ENCODE data around the gene SYT2.
A peak's percentile ranks its signal among the peaks of the same experiment; 100 is the strongest.
"Not testable (repeated sequence)": the region's sequence is repeated elsewhere in the genome, so short reads cannot be mapped to it uniquely, and the experiment has no call there.

Gene SYT2

DNA sequence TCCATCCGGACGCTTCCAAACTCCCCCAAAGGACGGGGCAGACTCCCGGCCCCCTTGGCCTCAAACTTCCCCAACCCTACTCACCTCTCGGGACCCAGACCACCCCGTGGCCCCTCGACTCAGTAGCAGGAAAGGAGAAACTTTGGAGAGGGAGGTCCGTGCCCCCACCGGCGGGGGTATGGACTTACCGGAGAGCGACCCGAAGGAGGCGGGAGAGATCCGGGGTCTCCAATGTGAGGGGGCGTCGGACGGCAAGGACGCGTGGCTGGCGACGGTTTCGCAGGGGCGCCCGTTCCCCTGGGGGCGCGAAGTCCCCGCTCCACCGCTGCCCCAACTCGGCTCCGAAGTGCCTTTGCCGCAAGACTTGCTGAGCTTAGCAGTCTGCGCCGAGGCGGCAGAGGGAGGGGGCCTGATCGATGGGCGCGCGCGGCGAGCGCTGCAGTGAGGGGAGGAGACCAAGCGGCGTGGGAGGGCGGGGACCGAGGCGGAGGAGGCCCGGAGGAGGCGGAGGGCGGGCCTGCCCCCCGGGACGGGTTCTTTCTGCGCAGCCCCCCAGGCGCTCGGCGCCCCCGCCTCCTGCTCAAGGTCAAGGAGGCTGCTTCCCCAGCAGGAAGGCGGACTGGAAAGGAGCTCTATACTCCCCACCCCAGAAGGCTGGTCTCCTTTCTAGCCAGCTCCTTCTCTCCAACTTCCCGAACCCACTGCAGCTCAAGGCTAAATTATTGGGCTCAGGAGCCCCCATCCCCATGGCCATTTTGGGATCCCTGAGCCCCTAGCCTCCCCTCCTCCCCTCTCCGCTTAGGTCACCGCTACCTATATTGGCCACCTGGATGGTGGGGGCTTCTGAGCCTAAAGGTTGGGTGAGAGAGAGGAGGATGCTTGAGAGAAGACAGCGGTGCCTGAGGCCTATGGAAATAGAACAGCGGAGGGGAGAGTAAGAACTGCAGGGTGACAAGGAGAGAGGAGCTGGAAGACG lies at the start of gene SYT2:
SYT2 (minus strand) TSS at position 385 of the 976 bp plus-strand sequence. CDS start 104,682 bp downstream, outside the sequence.
- ATAC-seq: peak; percentile 45
- peak in 1 of 2 donors; percentile 15 for DNase-seq
- H3K27ac Mint-ChIP-seq: no peak within 1 kb of the TSS
- peaks cover 14% of the 10 kb centered on the region for H3K4me1 Mint-ChIP-seq
- no peaks in the 10 kb centered on the region for H3K9me3 Mint-ChIP-seq
- peaks cover 84% of the 10 kb centered on the region for H3K27me3 Mint-ChIP-seq
- H3K4me3 Mint-ChIP-seq: peak within 1 kb of the TSS; percentile 30 to 61

DNA sequence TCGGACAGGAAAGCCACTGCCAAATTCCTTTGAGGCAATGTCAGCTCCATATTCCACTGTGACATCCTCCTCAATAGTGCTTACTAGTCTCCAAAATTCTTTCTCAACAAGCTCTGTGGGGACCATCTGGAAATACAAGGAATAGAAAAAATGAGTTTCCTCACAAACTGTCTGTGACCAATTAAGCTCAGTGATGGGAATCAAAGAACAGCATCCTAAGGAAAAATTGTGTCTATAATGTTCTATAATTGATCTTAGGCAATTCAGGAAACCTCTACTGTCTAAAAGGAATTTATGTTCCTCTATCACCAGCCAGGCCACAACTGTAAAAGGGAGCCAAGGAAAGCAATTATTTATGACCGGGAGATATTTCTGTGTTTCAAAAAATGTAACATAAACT lies 46.1 kb upstream of the SYT2 start:
- H3K9me3 Mint-ChIP-seq: no peaks in the 10 kb centered on the region
- ATAC-seq: no peak
- no peak overlapping the region for H3K4me3 Mint-ChIP-seq
- H3K4me1 Mint-ChIP-seq: no peaks in the 10 kb centered on the region
- no peaks in the 10 kb centered on the region for H3K27me3 Mint-ChIP-seq
- H3K27ac Mint-ChIP-seq: no peak overlapping the region
- no peak for DNase-seq

DNA sequence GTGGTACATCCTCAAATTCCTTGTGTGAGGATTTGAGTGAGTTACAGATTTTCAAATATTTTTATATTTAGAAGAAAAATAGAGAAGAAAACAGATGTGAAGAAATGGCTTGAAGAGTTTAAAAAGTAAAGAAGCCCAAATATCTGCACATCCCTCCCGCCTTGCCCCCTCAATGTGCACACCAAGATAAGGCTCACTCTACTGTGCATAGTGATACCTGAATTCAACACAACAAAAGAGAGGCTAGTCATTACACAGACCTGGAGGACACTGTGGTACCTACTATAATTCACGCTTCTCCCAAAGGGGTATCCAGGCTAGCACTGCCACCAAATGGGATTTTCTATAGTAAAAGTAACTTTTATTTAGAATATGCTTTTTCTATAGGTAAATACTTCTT lies 44.0 kb upstream of the SYT2 start:
- no peaks in the 10 kb centered on the region for H3K4me1 Mint-ChIP-seq
- H3K27ac Mint-ChIP-seq: no peak overlapping the region
- DNase-seq: no peak
- H3K27me3 Mint-ChIP-seq: no peaks in the 10 kb centered on the region
- H3K4me3 Mint-ChIP-seq: no peak overlapping the region
- no peaks in the 10 kb centered on the region for H3K9me3 Mint-ChIP-seq
- ATAC-seq: no peak

DNA sequence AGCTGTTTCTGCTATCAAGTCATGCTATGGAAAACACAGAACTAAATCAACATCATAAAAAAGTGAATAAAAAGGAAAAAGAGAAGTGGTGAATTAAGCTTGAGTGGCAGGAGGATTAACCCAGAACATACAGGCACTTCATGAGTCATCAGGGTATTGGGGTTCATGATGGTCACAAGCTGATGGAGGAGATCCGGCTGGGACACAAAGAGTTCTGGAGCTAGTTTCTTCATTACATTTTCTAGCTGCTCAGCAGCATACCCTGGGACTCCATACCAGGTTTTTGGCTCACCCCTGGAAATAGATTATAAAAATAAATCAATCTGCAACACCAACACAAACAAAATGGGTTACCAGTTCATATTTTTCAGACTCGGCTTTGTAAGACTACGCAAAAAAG lies 42.5 kb upstream of the SYT2 start:
- Mint-ChIP-seq H3K9me3 (no peaks in the 10 kb centered on the region), H3K4me3 (no peak overlapping the region), H3K27ac (no peak overlapping the region), H3K27me3 (no peaks in the 10 kb centered on the region), H3K4me1 (no peaks in the 10 kb centered on the region)
- DNase-seq (no peak), ATAC-seq (no peak)

DNA sequence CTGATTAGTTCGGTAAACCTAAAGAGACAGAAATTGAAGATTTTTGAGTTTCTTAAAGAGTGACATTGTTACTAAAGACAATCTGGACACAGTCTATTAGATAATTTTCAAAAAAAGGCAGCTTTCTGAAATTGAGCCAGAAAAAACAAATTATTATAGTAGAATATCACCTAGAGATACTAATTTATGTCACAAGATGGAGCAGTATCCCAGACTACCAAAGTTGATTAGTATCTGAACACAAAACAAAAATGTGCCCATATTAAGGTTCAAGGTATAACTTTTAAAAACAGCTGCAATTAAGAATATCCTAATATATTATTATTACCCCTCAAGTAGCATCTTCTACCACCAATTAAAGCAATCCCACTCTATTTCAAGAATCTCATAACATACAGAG lies 40.5 kb upstream of the SYT2 start:
- ATAC-seq: no peak
- Mint-ChIP-seq H3K4me3 (no peak overlapping the region), H3K4me1 (no peaks in the 10 kb centered on the region), H3K27me3 (no peaks in the 10 kb centered on the region), H3K9me3 (no peaks in the 10 kb centered on the region), H3K27ac (no peak overlapping the region)
- no peak for DNase-seq

DNA sequence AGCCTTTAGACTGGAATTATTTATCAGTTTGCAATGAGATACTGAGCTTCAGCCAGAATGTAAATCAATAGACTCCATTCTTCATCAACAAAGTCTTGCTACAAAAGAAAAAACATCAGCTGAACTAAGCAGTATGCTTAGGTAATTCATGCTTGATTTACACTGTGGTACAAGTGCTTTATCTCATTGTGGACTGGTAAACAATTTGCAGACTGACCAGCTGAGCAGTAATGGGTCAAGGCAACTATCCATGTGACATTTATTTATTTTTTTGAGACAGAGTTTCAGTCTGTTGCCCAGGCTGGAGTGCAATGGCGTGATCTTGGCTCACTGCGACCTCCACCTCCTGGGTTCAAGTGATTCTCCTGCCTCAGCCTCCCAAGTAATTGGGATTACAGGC lies 39.8 kb upstream of the SYT2 start:
- ATAC-seq: no peak
- no peak overlapping the region for H3K27ac Mint-ChIP-seq
- no peak overlapping the region for H3K4me3 Mint-ChIP-seq
- H3K27me3 Mint-ChIP-seq: no peaks in the 10 kb centered on the region
- no peaks in the 10 kb centered on the region for H3K9me3 Mint-ChIP-seq
- no peak for DNase-seq
- no peaks in the 10 kb centered on the region for H3K4me1 Mint-ChIP-seq

DNA sequence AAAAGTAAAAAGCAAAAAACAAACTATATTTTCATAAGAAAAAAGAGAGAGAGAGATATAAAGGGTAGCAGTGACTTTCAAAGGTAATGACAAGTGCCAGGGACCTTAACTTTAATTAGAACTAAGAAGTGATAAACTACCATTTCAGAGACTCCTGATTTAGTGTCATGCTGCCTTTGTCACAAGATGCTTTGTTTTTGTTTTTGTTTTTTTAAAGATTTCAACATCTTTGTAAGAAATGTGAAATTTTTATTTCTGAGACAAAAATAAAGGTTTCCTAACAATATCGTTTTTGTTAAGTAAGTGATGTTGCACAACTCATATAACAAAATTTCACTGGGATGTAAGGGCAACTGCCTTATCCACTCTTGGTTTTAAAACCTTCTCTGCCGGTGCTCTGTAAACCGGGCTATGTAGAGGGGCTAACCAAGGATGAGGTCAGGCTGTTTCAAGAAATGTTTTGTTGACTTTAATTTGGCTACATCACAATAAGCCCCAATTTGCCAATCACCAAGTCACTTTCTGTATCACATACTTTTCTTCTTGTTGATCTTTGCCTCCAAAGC lies 35.2 kb upstream of the SYT2 start:
- Mint-ChIP-seq H3K9me3 (no peaks in the 10 kb centered on the region), H3K4me1 (no peaks in the 10 kb centered on the region), H3K4me3 (no peak overlapping the region), H3K27me3 (no peaks in the 10 kb centered on the region), H3K27ac (no peak overlapping the region)
- ATAC-seq: no peak
- no peak for DNase-seq

DNA sequence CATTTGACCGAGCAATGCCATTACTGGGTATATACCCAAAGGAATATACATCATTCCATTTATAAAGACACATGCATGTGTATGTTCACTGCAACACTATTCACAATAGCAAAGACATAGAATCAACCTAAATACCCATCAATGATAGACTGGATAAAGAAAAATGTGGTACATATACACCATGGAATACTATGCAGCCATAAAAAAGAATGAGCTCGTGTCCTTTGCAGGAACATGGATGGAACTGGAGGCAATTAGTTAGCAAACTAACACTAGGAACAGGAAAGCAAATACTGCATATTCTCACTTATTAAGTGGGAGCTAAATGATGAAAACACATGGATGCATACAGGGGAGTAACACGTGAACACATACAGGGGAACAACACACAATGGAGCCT lies 34.5 kb upstream of the SYT2 start:
- ATAC-seq, H3K9me3 Mint-ChIP-seq, DNase-seq, H3K4me3 Mint-ChIP-seq, H3K27ac Mint-ChIP-seq, H3K4me1 Mint-ChIP-seq, H3K27me3 Mint-ChIP-seq: not testable (repeated sequence)

DNA sequence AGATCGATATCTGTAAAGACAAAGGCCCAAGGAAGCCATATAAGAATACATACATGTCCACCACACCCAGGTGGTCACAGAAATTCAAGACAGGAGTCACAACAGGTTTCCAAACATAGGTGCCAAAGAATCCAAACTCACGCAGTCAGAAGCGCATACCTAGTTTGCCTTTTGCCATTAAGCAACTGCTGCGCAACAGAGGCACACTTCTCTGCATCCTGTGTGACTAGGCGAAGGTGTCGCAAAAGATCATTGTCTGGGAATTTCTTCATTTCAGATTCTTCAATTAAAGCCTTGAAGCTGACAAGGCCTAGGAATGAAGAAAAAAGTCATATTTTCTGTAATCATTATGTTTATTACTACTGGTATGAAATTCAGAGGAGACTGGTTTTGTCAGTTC lies 32.2 kb upstream of the SYT2 start:
- Mint-ChIP-seq H3K4me1 (no peaks in the 10 kb centered on the region), H3K27ac (no peak overlapping the region), H3K4me3 (no peak overlapping the region), H3K27me3 (no peaks in the 10 kb centered on the region), H3K9me3 (no peaks in the 10 kb centered on the region)
- DNase-seq: no peak
- no peak for ATAC-seq

DNA sequence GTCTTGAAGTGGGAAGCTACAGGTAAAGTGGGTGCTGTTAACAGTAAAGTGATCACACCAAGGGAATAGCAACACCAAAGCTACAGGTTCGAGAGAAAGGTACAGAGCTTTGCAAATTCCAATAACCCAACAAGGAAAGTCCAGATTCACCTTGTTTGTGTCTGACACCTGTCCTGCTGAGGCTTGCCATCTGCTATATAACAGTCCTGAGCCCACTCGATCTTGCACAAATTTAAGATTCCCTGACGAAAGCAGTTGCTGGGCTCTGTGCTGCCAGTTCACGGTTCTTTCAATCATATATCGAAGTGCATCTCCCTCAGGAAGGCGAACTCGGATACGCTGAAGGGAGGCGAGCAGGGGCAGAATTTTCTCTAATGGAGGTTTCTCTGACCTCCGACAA lies 23.0 kb upstream of the SYT2 start:
- H3K27me3 Mint-ChIP-seq: no peaks in the 10 kb centered on the region
- ATAC-seq: no peak
- DNase-seq: no peak
- peak overlapping the region in 1 of 2 donors; percentile 32 for H3K27ac Mint-ChIP-seq
- H3K4me1 Mint-ChIP-seq: no peaks in the 10 kb centered on the region
- H3K9me3 Mint-ChIP-seq: no peaks in the 10 kb centered on the region
- H3K4me3 Mint-ChIP-seq: no peak overlapping the region

DNA sequence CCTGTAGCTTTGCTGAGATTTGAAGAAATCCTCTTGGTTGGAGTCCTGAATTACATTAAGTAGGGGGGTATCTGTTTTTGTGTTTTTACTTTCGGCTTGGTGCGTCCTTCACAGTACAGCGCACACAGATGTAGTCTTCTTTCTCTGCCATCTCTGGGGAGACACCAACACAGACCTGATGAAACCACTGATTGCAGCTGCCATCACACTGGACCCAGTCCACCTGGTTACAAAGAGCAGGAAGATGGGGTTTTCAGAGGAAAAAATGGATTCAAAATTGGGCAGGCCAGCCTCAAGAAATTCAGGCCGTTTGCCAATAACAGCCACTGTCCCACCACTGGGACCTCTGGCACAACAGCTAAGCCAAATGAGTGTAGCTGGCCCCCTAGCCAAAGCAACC lies 18.7 kb upstream of the SYT2 start:
- Mint-ChIP-seq H3K27me3 (no peaks in the 10 kb centered on the region), H3K9me3 (no peaks in the 10 kb centered on the region), H3K27ac (peak overlapping the region in 1 of 2 donors; percentile 28), H3K4me1 (no peaks in the 10 kb centered on the region), H3K4me3 (no peak overlapping the region)
- ATAC-seq (no peak), DNase-seq (no peak)

DNA sequence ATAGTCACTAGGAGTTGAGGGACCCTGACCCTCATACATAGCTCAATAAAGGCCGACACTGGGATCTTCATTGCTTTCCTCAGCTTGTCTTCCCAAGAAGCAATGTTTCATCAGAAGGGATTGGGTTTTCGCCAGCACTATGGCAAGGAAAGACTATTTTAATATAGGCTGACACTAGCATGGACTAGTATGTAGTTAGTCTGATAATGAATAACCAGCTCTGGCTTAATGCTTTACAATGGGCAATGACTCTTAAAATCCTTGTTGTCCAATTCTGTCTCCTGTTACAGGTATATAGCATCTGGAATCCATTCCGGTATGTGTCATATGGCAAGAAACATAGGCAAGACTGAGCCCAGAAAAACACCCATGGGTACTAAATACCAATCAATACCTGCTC lies 15.3 kb upstream of the SYT2 start:
- ATAC-seq: no peak

DNA sequence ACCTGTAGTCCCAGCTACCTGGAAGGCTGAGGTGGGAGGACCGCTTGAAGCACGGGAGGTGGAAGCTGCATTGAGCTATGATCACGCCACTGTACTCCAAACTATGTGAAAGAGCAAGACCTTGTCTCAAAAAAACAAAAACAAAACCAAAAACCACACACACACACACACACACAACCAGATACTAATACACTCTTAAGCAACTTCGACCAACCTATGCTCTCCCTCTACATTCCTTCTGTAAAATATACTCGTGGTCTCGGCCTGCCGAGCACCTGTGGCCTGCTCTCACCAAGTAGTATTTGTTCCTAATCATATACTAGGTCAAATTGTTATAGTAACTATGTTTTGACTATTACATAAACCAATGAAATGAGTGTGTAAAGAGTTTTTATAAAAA lies 13.5 kb upstream of the SYT2 start:
- no peak for ATAC-seq
- no peaks in the 10 kb centered on the region for H3K4me1 Mint-ChIP-seq
- H3K27me3 Mint-ChIP-seq: no peaks in the 10 kb centered on the region
- DNase-seq: no peak
- H3K4me3 Mint-ChIP-seq: no peak overlapping the region
- no peak overlapping the region for H3K27ac Mint-ChIP-seq
- H3K9me3 Mint-ChIP-seq: no peaks in the 10 kb centered on the region

More for the DNA sequence above, 15.3 kb upstream of the SYT2 start:
- no peaks in the 10 kb centered on the region for H3K9me3 Mint-ChIP-seq
- no peak overlapping the region for H3K27ac Mint-ChIP-seq
- DNase-seq: no peak
- no peaks in the 10 kb centered on the region for H3K4me1 Mint-ChIP-seq
- H3K4me3 Mint-ChIP-seq: no peak overlapping the region
- H3K27me3 Mint-ChIP-seq: no peaks in the 10 kb centered on the region

DNA sequence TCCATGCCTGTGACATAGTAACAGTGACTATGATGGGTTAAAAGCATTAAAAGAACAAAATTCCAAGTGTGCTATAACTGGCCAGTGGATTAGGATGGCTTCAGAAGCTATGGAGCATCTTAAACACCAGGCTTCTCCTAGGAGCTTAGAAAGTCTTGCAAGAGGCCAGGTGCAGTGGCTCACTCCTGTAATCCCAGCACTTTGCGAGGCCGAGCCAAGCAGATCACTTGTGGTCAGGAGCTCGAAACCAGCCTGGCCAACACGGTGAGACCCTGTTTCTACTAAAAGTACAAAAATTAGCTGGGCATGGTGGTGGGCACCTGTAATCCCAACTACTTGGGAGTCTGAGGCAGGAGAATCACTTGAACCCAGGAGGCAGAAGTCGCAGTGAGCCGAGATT lies 12.8 kb upstream of the SYT2 start:
- not testable (repeated sequence) for H3K9me3 Mint-ChIP-seq, DNase-seq, ATAC-seq, H3K4me1 Mint-ChIP-seq, H3K4me3 Mint-ChIP-seq, H3K27me3 Mint-ChIP-seq, H3K27ac Mint-ChIP-seq

DNA sequence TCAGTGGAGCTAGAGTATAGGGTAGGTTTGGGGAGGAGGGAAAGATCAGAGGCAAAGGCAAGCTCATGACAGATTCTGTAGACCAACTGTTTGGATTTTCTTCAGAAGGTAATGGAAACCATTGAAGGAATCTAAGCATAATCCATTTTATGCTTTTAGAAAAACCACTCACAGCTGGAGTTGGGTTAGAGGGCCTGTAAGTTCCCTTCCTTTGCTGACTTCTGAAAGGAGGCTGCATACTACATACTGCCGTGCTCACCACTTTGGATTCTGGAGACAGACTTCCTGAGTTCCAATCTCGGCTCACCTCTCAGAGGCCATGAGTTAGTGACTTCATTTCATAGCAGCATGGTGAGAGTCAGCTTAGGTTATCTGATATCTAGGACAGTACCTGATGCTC lies 6.4 kb upstream of the SYT2 start:
- no peak overlapping the region for H3K27ac Mint-ChIP-seq
- peaks cover 29% of the 10 kb centered on the region for H3K27me3 Mint-ChIP-seq
- no peak overlapping the region for H3K4me3 Mint-ChIP-seq
- H3K4me1 Mint-ChIP-seq: no peaks in the 10 kb centered on the region
- no peaks in the 10 kb centered on the region for H3K9me3 Mint-ChIP-seq
- no peak for ATAC-seq
- no peak for DNase-seq

DNA sequence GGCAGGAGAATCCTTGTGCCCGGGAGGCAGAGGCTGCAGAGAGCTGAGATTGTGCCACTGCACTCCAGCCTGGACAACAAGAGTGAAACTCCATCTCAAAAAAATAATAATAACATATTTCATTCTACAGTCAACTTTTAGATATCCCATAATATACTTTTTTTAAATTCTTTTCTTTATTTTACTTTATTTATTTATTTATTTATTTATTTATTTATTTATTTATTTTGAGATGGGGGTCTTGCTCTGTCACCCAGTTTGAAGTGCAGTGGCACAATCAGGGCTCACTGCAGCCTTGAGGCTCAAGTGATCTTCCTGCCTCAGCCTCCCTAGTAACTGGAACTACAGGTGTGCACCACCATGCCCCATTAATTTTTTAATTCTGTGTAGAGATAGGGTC lies 3.9 kb upstream of the SYT2 start:
- not testable (repeated sequence) for ATAC-seq, H3K9me3 Mint-ChIP-seq, H3K4me3 Mint-ChIP-seq, H3K27ac Mint-ChIP-seq, DNase-seq
- Mint-ChIP-seq H3K4me1 (peaks cover 10% of the 10 kb centered on the region), H3K27me3 (peaks cover 54% of the 10 kb centered on the region)
